ENCODE data around the gene WASF2. TPM values are rescaled to one million over a fixed set of nuclear protein-coding genes. Genes with fewer than 3 reads are reported as not detected.

Gene WASF2
- total and polyA plus RNA-seq, 2 donors (not counting 1 experiment from before 2014, with no cell fraction given) = 26.3 to 66.9 TPM

DNA sequence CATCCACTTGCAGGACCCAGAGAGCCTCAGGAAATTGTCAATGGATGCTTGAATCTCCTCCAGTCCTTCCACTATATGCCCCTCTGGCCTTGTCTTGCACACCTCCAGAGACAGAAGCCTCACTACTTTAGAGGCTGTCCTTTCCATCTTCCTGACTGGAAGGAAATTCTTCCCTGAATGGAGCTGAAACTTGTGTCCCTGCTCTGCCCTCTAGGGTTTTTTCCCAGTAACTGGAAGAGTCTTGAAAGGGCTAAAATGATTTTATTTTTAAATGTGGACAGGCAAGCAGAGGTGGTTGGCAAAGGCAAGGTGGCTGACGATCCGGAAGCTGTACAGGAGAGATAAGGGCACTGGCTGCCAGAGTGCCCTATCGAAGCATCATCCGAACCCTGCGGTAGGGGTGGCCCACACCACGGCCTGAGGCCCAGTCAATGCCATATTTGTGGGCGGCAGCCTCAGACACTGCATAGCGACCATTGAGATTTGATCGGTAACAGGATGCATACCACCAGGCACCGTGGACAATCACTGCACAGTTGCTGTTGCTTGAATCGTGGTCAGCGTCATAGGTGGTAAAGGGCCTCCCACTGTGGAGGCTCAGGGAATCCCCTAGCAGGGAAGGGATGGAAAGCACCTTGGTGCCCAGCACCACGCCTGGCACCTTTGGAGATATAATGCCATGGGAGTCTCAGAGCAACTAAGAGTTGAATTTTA is 120.9 kb downstream of the WASF2 start:
- peak in 1 of 2 donors; percentile 53 for DNase-seq (ENCODE audit: low read depth in 2 of 2)
- Histone ChIP-seq H3K9ac (ENCODE audit: insufficient read depth, low read length) (no peak overlapping the region), H3K27ac (ENCODE audit: insufficient read depth, low read length) (no peak overlapping the region)

DNA sequence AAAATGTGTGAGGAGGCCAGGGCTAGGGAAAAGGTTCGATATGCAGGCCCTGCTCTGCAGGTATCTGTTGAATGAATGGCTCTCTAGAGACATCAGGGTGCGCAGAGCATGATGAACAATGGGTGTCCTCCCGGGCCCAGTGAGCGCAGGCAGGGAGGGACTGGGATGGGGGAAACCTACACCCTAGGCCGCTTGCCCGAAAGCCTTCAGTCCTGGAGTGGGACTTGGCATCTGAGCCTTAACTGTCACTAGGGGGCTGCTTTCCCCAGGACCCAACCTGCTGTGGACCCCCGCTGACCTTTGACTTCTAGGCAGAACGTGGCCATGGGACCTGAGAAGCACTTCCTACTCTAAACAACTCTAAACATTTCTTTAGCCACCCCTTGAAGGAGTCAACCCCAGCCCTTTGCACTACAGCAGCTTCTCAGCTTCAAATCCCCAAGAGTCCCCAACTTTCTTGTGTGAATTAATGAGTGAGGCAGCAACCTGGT is 122.8 kb downstream of the WASF2 start:
- Histone ChIP-seq H3K4me1 (ENCODE audit: control insufficient read depth, extremely low read depth, insufficient read depth, low read length) (peaks cover 11% of the 10 kb centered on the region), H3K4me3 (replicated peaks in 1 of 4; ENCODE audit: control extremely low read depth in 1 of 4, insufficient read depth in 1 of 4, low read depth in 3 of 4, low read length in 4 of 4) (peak overlapping the region; percentile 73 to 88 (median 80)), H3K27ac (ENCODE audit: insufficient read depth, low read length) (peak overlapping the region; percentile 92), H3K79me2 (ENCODE audit: control insufficient read depth, insufficient read depth, low read length) (peaks cover 10% of the 10 kb centered on the region), H3K27me3 (ENCODE audit: control insufficient read depth, insufficient read depth, low read length) (no peaks in the 10 kb centered on the region), H4K20me1 (ENCODE audit: control insufficient read depth, extremely low read depth, insufficient read depth, low read length) (no peaks in the 10 kb centered on the region), H3K4me2 (ENCODE audit: extremely low read depth, insufficient read depth, low read length) (peak overlapping the region; percentile 80), H3K36me3 (ENCODE audit: control insufficient read depth, insufficient read depth, low read length) (peaks cover 14% of the 10 kb centered on the region), H3K9me3 (ENCODE audit: control insufficient read depth, insufficient read depth, low read depth, low read length) (no peaks in the 10 kb centered on the region), H3K9ac (ENCODE audit: insufficient read depth, low read length) (peak overlapping the region; percentile 89), H2AFZ (ENCODE audit: low read length) (peak overlapping the region; percentile 83)
- TF ChIP-seq, protein P1, sequence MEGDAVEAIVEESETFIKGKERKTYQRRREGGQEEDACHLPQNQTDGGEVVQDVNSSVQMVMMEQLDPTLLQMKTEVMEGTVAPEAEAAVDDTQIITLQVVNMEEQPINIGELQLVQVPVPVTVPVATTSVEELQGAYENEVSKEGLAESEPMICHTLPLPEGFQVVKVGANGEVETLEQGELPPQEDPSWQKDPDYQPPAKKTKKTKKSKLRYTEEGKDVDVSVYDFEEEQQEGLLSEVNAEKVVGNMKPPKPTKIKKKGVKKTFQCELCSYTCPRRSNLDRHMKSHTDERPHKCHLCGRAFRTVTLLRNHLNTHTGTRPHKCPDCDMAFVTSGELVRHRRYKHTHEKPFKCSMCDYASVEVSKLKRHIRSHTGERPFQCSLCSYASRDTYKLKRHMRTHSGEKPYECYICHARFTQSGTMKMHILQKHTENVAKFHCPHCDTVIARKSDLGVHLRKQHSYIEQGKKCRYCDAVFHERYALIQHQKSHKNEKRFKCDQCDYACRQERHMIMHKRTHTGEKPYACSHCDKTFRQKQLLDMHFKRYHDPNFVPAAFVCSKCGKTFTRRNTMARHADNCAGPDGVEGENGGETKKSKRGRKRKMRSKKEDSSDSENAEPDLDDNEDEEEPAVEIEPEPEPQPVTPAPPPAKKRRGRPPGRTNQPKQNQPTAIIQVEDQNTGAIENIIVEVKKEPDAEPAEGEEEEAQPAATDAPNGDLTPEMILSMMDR (conservative IDR thresholded peaks at IDR 0.05 in 1 of 2, IDR thresholded peaks at IDR 0.05 in 1 of 2; ENCODE audit: low read depth in 1 of 2, low read length in 2 of 2) = peak in 1 of 2 donors; percentile 6
- no peak for TF ChIP-seq EZH2 (IDR thresholded peaks at IDR 0.05; ENCODE audit: low read length, missing control alignments)
- DNase-seq (ENCODE audit: low read depth in 2 of 2) = no peak

More for the DNA sequence above, 120.9 kb downstream of the WASF2 start:
- TF ChIP-seq EZH2 (IDR thresholded peaks at IDR 0.05; ENCODE audit: low read length, missing control alignments) = no peak
- TF ChIP-seq, protein P1 (conservative IDR thresholded peaks at IDR 0.05 in 1 of 2, IDR thresholded peaks at IDR 0.05 in 1 of 2; ENCODE audit: low read depth in 1 of 2, low read length in 2 of 2) = peak; percentile 34 to 48
- Histone ChIP-seq H3K4me3 (replicated peaks in 1 of 4; ENCODE audit: control extremely low read depth in 1 of 4, insufficient read depth in 1 of 4, low read depth in 3 of 4, low read length in 4 of 4) (no peak overlapping the region), H3K36me3 (ENCODE audit: control insufficient read depth, insufficient read depth, low read length) (peaks cover 7% of the 10 kb centered on the region), H3K4me2 (ENCODE audit: extremely low read depth, insufficient read depth, low read length) (no peak overlapping the region), H3K79me2 (ENCODE audit: control insufficient read depth, insufficient read depth, low read length) (peaks cover 10% of the 10 kb centered on the region), H4K20me1 (ENCODE audit: control insufficient read depth, extremely low read depth, insufficient read depth, low read length) (no peaks in the 10 kb centered on the region), H2AFZ (ENCODE audit: low read length) (no peak overlapping the region), H3K27me3 (ENCODE audit: control insufficient read depth, insufficient read depth, low read length) (no peaks in the 10 kb centered on the region), H3K9me3 (ENCODE audit: control insufficient read depth, insufficient read depth, low read depth, low read length) (no peaks in the 10 kb centered on the region), H3K4me1 (ENCODE audit: control insufficient read depth, extremely low read depth, insufficient read depth, low read length) (peaks cover 11% of the 10 kb centered on the region)

DNA sequence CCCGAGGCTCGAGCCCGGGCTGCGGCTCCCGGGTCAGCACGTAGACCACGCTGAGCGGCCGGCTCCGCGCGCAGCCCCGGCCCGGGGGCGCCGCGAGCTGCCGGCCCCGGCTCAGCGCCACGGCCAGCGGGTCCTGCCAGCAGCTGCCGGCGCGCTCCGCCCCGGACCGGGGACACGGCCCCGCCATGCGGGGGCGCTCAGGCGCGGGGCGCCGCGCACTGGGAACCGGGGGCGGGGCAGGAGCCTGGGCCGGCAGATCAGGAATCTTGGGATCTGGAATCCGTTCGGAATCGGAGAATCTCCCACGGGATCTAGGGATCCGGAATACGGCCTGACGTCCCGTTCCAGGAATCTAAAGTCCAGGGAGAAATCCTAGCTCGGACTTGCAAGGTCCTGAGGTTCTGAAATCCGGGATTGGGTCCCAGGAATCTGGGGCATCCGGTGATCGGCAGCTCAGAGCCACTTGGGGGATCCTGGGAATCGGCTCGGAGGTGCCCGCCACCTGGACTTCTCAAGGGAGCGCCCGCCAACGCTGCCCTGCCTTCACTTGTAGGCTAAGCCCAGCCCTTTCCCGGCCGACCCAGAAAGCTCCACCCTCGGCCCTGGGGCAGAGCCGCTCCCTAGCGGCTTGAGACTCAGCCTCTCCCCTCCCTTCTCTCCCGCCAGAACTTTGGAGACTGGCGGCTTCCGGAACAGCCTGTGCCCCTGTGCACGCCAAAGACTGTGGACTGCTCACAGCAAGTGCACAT is 123.4 kb downstream of the WASF2 start, which contains the start of gene MAP3K6:
Gene MAP3K6, minus strand, starts transcription at position 551 of the 749 bp plus-strand sequence. Its CDS starts 364 bp downstream, at position 187.
- no peaks in the 10 kb centered on the region for H4K20me1 ChIP-seq (ENCODE audit: control insufficient read depth, extremely low read depth, insufficient read depth, low read length)
- peak; percentile 73 to 76 for DNase-seq (ENCODE audit: low read depth in 2 of 2)
- peaks cover 11% of the 10 kb centered on the region for H3K4me1 ChIP-seq (ENCODE audit: control insufficient read depth, extremely low read depth, insufficient read depth, low read length)
- TF ChIP-seq EZH2 (IDR thresholded peaks at IDR 0.05; ENCODE audit: low read length, missing control alignments) = no peak
- TF ChIP-seq, protein P1 (conservative IDR thresholded peaks at IDR 0.05 in 1 of 2, IDR thresholded peaks at IDR 0.05 in 1 of 2; ENCODE audit: low read depth in 1 of 2, low read length in 2 of 2) = peak in 1 of 2 donors; percentile 0
- peak within 1 kb of the TSS; percentile 80 for H3K4me2 ChIP-seq (ENCODE audit: extremely low read depth, insufficient read depth, low read length)
- H3K9ac ChIP-seq (ENCODE audit: insufficient read depth, low read length) = peak within 1 kb of the TSS; percentile 89
- H3K4me3 ChIP-seq (replicated peaks in 1 of 4; ENCODE audit: control extremely low read depth in 1 of 4, insufficient read depth in 1 of 4, low read depth in 3 of 4, low read length in 4 of 4) = peak within 1 kb of the TSS; percentile 73 to 88 (median 80)
- no peaks in the 10 kb centered on the region for H3K27me3 ChIP-seq (ENCODE audit: control insufficient read depth, insufficient read depth, low read length)
- peak within 1 kb of the TSS; percentile 92 for H3K27ac ChIP-seq (ENCODE audit: insufficient read depth, low read length)
- no peaks in the 10 kb centered on the region for H3K9me3 ChIP-seq (ENCODE audit: control insufficient read depth, insufficient read depth, low read depth, low read length)
- peaks cover 16% of the 10 kb centered on the region for H3K36me3 ChIP-seq (ENCODE audit: control insufficient read depth, insufficient read depth, low read length)
- peaks cover 10% of the 10 kb centered on the region for H3K79me2 ChIP-seq (ENCODE audit: control insufficient read depth, insufficient read depth, low read length)
- peak within 1 kb of the TSS; percentile 83 for H2AFZ ChIP-seq (ENCODE audit: low read length)
